GM12872 (cell line): ENCODE results near the gene FILIP1L.

Experiments
- CTCF ChIP-seq: IDR thresholded peaks from 3 replicates; pipeline ENCODE4 v1.5.1; 2011; ENCODE audit warnings: low read depth, mild to moderate bottlenecking, low read length, moderate library complexity; ENCODE audit not compliant: insufficient read depth

FILIP1L gene

GRCh38 chr3:100024520-100025303 is 89.6 kb downstream of the FILIP1L start:
- TF ChIP-seq CTCF, result no peak

GRCh38 chr3:100023595-100023994 is 90.7 kb downstream of the FILIP1L start:
- no peak for TF ChIP-seq CTCF

- TF ChIP-seq CTCF, result no peak
Measured at GRCh38 chr3:100023150-100023549, 91.2 kb downstream of the FILIP1L start.

DNA sequence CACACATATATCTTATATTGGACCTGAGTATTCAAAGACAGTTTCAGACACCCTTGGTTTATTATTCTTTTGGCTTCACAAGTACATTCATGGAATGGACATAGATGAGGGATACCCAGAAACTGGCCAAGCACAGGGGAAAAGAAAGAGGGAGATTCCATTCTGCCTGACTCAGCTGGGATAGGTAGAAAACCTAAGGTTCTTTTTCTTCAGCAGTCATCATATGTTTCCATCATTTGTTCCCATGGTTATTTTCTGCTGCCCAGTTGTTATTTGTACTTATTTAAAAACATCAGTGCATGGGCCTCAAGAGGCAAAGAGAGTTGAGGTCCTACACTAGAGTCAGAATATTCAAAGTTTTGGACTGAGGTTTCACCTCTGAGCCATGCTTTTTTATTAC is 91.8 kb downstream of the FILIP1L start:
- no peak for TF ChIP-seq CTCF

- TF ChIP-seq CTCF, result no peak
Measured at GRCh38 chr3:100020876-100021644, 93.2 kb downstream of the FILIP1L start.

GRCh38 chr3:100019719-100020118 is 94.6 kb downstream of the FILIP1L start:
- TF ChIP-seq CTCF, result no peak

GRCh38 chr3:100018806-100019205 is 95.5 kb downstream of the FILIP1L start:
- no peak for TF ChIP-seq CTCF
